T-helper 1 cell (primary cell): ENCODE measurements around the gene CLEC9A.
A peak's percentile ranks its signal among the peaks of the same experiment; 100 is the strongest.
"Not testable (repeated sequence)": the region's sequence is repeated elsewhere in the genome, so short reads cannot be mapped to it uniquely, and the experiment has no call there.

Experiments used
- DNase-seq, 5 donors: peaks; one replicate each; pipeline ENCODE4 v3.0.0-alpha.2; 2012 to 2020
- total RNA-seq, 4 donors: gene quantifications; one replicate each; lab custom pipeline; 2026; lab: John Stamatoyannopoulos, UW

The CLEC9A gene
- 0 to 0.24 (median 0.04) reads per million in 4 donors for total RNA-seq

- DNase-seq = no peak
These were observed at the start of gene CLEC9A for GRCh38 chr12:10030446-10030845. TSS of gene CLEC9A (plus strand) at chr12:10030682. CDS start at chr12:10052688, 22,006 bp downstream.

DNA sequence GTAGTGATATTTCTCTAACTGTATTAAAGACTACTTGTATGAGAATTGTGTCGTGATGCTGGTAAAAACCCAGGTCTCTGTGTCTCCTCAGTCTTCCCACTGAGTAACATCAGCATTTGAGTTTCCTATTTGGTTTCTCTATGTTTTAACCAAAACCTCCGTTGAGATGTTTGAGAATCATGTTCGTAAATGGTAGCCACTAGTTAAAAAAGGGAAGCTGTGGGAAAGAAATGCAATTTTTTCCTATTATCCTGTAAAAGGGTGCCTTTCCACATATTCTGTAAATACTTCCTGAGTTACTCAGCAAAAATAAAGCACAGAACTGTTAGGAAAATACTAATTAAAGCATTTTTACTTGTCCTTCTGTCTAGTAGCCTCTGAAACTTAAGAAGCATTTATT lies 38.6 kb upstream of the CLEC9A start:
- no peak for DNase-seq

DNA sequence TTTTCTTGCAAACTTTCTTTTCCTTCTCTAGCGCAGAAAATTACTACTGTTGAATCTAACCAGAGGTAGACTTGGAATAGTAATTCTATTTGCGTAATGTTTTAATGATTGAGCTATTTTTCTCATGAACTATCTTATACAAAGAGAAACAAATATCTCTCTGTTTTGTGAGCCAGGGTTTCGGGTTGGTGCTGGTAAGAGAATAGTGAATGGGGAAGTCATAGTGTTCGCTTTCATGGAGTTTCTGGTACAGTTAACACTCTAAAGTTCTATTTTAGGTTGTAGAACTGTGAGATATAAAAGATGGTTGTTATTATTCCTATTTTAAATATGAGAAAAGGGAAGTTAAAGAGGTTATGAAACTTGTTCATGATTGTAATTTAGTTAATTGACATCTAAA lies 38.2 kb upstream of the CLEC9A start:
- DNase-seq = no peak

DNA sequence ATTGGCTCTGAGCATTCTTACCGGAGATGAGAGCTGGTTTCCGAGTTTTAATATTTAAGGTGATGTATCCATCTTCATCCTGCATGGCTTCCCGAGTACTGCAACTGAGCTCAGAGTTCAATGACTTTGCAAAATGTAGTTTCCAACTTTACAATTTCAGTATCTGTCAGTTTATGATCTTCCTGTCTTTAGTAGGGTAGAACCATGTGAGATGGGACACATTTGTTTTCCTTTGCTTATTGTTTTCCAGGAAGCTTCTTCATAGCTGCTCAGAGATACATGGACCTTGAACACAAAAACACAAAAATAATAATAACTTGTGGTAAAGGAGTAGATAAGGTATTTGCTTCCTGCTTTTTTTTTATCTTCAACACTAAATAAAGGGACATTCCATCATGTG lies 31.5 kb upstream of the CLEC9A start, which contains the start of gene CLEC1B:
TSS of gene CLEC1B (minus strand) at position 106 of the 400 bp plus-strand sequence. CDS start at position 85, 21 bp downstream.
- DNase-seq = no peak

- DNase-seq = no peak
These were observed 29.2 kb upstream of the CLEC9A start for GRCh38 chr12:10001171-10001776.

- no peak for DNase-seq
These were observed 17.7 kb upstream of the CLEC9A start for GRCh38 chr12:10012630-10013330.

DNA sequence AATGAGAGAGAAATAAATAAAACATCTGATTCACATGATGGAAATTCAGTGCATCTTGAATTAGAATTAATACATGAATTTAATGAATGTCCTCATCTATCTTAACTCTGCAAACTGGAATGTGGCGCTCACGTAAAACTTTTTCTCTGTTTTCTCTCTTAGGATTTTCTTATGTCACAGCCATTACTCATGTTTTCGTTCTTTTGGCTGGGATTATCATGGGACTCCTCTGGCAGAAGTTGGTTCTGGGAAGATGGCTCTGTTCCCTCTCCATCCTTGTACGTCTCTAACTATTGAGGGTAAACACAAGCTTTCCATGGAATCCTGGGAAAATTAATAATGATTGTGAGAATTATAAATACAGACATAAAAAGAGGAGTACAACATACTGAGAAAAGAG lies 15.0 kb upstream of the CLEC9A start:
- DNase-seq = no peak

- no peak for DNase-seq
These were observed 13.6 kb upstream of the CLEC9A start for GRCh38 chr12:10016881-10017280.

- no peak for DNase-seq
These were observed 12.1 kb upstream of the CLEC9A start for GRCh38 chr12:10018386-10018785.

GRCh38 chr12:10021342-10021741 lies 9.1 kb upstream of the CLEC9A start:
- no peak for DNase-seq

GRCh38 chr12:10025236-10025635 lies 5.2 kb upstream of the CLEC9A start:
- no peak for DNase-seq

- not testable (repeated sequence) for DNase-seq
These were observed 3.8 kb upstream of the CLEC9A start for GRCh38 chr12:10026666-10027065.

DNA sequence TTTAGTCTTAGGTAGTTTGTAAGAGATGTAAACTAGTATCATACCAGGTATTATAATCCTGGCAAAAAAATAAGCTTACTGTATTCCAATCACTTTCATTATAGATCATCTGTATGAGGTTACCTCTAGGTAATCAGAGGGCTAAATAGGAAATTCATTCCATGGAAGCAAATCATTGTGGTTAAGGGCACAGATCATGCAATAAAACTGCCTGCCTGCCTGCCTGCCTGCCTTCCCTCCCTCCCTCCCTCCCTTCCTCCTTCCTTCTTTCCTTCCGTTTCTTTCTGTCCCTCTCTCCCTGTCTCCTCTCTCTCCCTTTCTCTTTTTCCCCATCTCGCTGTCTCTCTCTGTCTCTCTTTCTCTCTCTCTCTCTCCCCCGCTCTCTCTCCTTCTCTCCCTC lies 3.2 kb upstream of the CLEC9A start:
- no peak for DNase-seq

DNA sequence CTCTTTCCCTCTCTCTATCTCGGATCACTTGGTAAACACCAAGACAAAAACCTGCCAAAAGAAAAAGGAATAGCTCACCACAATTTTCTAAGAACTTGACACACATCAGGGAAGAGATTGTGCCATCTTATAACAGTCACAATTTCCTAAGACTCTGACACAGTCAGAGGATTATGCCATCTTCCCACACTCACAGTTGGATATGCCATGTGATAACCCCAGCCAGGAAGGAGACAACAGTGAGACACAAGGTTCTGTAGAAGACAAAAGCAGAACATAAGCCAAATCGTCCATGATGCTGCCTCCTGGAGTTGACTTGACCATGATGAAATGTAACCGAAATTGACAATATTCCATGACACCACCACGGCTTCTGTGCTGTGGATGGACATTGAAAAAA lies 2.8 kb upstream of the CLEC9A start:
- DNase-seq = no peak

DNA sequence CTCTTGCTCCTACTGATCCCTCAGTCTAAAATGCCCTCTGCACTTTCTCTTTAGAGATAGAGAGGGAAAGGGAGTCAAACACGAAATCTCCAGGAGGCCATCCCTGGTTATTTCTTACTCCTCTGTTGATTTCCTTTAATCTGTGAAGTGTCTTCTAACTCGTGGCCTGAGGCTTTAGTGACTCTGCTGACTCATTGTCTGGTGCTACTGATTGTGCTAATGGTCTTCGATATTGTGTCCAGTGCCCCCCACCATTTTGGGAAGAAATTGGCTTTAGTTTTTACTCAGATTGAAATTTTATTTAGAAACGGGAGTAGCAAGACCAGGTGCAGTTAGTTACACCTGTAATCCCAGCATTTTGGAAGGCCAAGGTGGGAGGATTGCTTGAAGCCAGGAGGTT lies 839 bp downstream of the CLEC9A start:
- DNase-seq = no peak

DNA sequence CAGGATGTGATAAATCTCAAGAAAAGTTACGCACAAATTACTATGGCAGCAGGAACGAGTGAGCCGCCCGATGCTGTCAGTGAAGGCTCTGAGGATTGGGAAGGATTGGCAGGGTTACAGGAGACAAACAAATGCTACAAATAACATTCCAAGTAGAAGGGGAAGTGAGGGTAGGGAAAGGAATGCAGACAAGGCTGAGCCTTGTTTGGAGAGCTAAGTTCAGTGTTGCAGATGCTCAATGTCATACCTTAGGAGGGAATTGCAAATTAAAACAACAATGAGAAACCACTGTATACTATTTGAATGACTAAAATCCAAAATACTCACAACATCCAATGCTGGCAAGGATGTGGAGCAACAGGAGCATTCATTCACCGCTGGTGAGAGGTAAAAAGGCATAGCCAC lies 1.3 kb downstream of the CLEC9A start:
- DNase-seq = no peak

DNA sequence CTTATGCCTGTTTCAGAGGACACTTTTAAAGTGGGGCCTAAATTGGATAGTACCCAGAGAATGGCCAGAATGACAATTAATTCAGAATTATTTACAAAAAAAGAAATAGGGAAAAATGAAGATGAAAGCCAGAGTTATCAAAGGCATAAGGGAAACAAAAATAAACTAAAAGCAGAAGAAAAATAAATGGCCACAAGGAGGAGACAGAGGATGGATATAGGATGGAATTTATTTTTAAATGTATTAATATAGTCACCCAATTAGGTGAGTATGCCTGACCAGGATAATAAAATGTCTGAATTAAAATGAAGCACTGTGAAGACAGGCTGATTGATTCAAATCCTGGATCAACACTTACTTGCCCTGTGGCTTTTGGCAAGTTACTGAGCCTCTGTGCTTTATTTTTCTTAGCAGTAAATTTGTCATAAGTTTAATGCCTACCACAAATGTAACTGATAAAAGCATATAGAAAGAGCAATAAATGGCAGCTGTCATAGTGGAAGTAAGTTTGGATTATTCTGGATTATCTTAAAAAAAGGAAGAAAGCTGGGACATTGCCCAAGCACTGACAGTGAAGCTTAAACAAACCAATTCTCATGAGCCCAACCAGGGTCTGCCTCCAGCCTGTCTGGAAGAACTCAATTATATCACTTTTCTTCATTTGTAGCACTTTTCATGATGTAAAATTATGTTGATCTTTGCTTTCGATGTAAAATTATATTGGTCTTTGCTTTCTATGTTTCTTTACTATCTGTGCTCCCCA lies 3.5 kb downstream of the CLEC9A start:
- no peak for DNase-seq

GRCh38 chr12:10042167-10042566 lies 11.7 kb downstream of the CLEC9A start:
- DNase-seq = no peak

DNA sequence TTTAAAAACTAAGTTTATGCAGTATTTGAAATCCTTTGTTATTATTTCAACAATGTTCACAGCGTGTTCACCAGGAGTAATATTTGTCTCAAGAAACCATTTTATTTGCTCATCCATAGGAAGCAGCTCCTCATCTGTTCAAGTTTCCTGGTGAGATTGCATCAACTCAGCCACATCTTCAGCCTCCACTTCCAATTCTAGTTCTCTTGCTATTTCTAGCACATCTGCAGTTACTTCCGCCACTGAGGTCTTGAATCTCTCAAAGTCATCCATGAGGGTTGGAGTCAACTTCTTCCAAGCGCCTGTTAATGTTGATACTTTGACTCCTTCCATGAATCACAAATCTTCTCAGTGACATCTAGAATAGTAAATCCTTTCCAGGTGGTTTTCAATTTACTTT lies 18.0 kb downstream of the CLEC9A start:
- DNase-seq = no peak

DNA sequence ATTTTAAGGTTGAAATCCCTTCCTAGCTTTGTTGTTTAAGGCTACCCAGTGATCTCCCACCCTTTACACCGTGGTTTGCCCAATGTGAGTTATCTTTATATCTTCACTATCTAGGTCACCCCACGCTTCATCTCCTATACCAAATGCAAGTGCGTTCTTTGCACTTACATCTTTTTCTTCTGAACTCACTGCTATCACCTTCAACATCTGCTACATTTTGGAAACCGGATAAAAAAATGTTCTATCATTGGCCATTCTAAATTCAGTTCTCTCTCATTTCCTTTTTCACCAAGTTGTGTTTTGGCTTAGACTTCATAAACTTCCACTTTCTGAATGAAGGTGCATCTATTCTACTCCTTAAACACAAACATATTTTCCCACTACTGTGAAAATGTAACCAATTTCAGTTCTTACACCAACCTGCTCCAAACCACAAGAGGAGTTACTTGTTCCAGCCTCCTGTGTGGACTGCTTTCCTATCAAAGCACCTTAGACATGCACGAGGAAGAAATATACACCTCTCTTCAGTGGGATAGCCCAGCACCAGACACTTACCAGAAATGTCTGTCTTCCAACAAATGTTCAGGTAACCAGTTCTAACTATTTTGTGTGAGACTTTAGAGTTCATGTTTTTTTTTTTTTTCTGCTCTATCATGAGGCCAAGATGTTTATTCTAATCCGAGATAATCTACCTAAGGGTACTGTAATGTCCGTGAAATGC lies 21.9 kb downstream of the CLEC9A start:
- peak in 1 of 5 donors; percentile 6 for DNase-seq

- DNase-seq = no peak
These were observed 27.9 kb downstream of the CLEC9A start for GRCh38 chr12:10058387-10058786.

- DNase-seq = peak in 1 of 5 donors; percentile 10
These were observed 34.8 kb downstream of the CLEC9A start for GRCh38 chr12:10065241-10065640.

GRCh38 chr12:10067264-10067663 lies 36.8 kb downstream of the CLEC9A start:
- no peak for DNase-seq
